ENCODE measurements around the gene NEK6. TPM values are rescaled to one million over a fixed set of nuclear protein-coding genes. Genes with fewer than 3 reads are reported as not detected.
A peak's percentile ranks its signal among the peaks of the same experiment; 100 is the strongest.

Gene NEK6
- polyA plus RNA-seq, 2 donors = 1.7 to 2.3 TPM

DNA sequence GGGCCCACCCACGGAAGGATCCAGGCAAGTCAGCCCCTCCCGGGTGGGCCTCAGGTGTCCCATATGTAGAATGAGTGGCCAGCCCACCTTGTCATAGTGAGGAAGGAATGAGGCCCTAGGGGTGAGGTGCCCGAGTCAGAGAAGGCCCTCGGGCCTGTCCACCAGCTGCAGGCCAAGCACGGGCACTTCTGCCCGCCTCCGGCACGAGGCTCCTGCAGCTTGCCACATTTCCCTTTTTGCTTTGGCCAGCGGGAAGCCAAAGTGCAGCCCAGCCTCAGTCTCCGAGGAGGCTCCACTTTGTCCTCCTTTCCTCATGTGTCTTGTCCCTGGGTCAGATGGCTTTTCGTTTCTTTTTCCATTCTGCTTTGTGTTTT lies 84.6 kb downstream of the NEK6 start:
- no peak overlapping the region for H3K27ac ChIP-seq (ENCODE audit: low read depth in 2 of 2, low read length in 1 of 2)
- H3K36me3 ChIP-seq (ENCODE audit: control insufficient read depth in 2 of 2, insufficient read depth in 2 of 2, low read length in 1 of 2) = peaks cover 0 to 7% of the 10 kb centered on the region in 2 donors
- no peaks in the 10 kb centered on the region for H3K27me3 ChIP-seq (ENCODE audit: control insufficient read depth in 1 of 2, insufficient read depth in 2 of 2, low read length in 2 of 2)
- H3K9me3 ChIP-seq (ENCODE audit: control insufficient read depth in 2 of 2, insufficient read depth in 1 of 2, low read depth in 1 of 2, low read length in 1 of 2) = no peaks in the 10 kb centered on the region
- no peak overlapping the region for H3K4me3 ChIP-seq (ENCODE audit: low read depth in 1 of 2, low read length in 2 of 2)
- H3K4me1 ChIP-seq (ENCODE audit: control insufficient read depth in 2 of 2, insufficient read depth in 2 of 2, low read length in 1 of 2) = peaks cover 2 to 6% of the 10 kb centered on the region in 2 donors
- 76 to 84% methylated on average over 11 of the region's 11 CpGs for WGBS, 2 donors

DNA sequence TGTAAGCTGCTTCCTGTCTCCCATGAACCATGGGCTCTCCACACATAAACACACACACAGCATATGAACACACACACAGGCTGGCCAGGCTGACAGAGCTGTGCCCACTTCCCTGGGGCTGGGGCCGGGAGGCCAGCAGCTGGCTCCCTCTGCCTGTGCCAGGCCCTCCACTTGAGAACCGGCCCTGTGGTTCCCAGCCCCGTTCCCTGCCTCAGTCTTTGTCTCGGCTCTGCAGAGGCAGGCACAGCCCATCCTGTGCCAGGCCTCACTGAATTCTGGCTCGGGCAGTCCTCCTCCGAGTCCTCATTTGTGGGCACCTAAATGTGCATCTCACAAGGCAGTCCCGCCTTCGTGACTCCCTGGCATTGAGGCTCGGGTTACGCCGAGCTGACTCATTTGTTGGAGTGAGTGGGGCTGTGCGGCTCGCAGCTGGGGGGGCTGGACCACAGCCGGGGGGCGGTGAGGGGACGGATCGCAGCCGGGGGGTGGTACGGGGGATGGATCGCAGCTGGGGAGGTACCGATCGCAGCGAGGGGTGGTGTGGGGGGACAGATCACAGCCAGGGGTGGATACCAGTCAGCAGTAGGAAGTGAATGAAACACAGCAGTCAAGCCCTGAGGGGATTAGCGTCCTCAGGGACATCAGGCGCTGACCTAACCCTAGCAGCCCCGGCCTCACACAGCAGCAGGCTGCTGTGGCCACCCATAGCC lies 85.2 kb downstream of the NEK6 start:
- Histone ChIP-seq H3K27ac (ENCODE audit: low read depth in 2 of 2, low read length in 1 of 2) (peak overlapping the region; percentile 48 to 67), H3K36me3 (ENCODE audit: control insufficient read depth in 2 of 2, insufficient read depth in 2 of 2, low read length in 1 of 2) (peaks cover 0 to 13% of the 10 kb centered on the region in 2 donors), H3K27me3 (ENCODE audit: control insufficient read depth in 1 of 2, insufficient read depth in 2 of 2, low read length in 2 of 2) (no peaks in the 10 kb centered on the region)

DNA sequence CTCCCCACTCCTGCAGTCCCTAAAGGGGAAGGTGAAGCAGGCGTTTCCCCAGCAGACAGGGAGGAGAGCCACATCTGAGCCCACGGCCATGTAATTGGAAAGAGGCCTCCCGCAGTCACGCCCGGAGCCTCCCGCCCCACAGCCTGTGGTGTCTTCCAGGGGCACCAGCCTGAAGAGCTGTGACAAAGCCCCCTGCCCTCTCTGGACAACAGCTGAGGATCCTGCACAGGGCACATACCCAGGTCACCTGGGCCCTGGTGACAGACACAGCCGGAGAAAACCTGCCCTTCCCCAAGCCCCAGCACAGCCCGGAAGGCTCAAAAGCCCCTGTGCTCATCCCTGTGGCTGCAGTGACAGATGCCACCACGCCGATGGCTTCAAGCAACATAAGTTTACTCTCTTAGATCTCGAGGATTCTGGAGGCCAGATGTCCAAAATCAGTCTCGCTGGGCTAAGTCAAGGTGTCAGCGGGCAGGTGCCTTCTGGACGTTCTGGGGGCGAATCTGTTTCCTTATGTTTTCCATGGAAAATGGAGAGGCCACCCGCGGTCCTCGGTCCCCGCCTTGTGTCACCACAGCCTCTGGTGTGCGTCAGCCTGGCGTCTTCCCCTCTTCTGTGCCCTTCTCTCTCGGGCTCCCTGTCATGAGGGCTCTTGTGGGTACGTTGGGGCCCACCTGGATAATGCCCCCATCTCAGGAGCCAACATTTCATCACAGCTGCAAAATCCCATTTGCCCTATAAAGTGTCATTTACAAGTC lies 86.0 kb downstream of the NEK6 start:
- H3K4me3 ChIP-seq (ENCODE audit: low read depth in 1 of 2, low read length in 2 of 2) = no peak overlapping the region
- peaks cover 0 to 16% of the 10 kb centered on the region in 2 donors for H3K36me3 ChIP-seq (ENCODE audit: control insufficient read depth in 2 of 2, insufficient read depth in 2 of 2, low read length in 1 of 2)
- peaks cover 2 to 6% of the 10 kb centered on the region in 2 donors for H3K4me1 ChIP-seq (ENCODE audit: control insufficient read depth in 2 of 2, insufficient read depth in 2 of 2, low read length in 1 of 2)
- H3K27me3 ChIP-seq (ENCODE audit: control insufficient read depth in 1 of 2, insufficient read depth in 2 of 2, low read length in 2 of 2) = no peaks in the 10 kb centered on the region
- H3K9me3 ChIP-seq (ENCODE audit: control insufficient read depth in 2 of 2, insufficient read depth in 1 of 2, low read depth in 1 of 2, low read length in 1 of 2) = no peaks in the 10 kb centered on the region
- 77% methylated on average over 23 of the region's 23 CpGs for WGBS, 2 donors
- H3K27ac ChIP-seq (ENCODE audit: low read depth in 2 of 2, low read length in 1 of 2) = peak overlapping the region; percentile 34 to 38

More for the DNA sequence above, 85.2 kb downstream of the NEK6 start:
- no peaks in the 10 kb centered on the region for H3K9me3 ChIP-seq (ENCODE audit: control insufficient read depth in 2 of 2, insufficient read depth in 1 of 2, low read depth in 1 of 2, low read length in 1 of 2)
- WGBS, 2 donors = 24 to 58% methylated on average over 24 to 26 of the region's 26 CpGs
- no peak overlapping the region for H3K4me3 ChIP-seq (ENCODE audit: low read depth in 1 of 2, low read length in 2 of 2)
- peaks cover 2 to 6% of the 10 kb centered on the region in 2 donors for H3K4me1 ChIP-seq (ENCODE audit: control insufficient read depth in 2 of 2, insufficient read depth in 2 of 2, low read length in 1 of 2)

DNA sequence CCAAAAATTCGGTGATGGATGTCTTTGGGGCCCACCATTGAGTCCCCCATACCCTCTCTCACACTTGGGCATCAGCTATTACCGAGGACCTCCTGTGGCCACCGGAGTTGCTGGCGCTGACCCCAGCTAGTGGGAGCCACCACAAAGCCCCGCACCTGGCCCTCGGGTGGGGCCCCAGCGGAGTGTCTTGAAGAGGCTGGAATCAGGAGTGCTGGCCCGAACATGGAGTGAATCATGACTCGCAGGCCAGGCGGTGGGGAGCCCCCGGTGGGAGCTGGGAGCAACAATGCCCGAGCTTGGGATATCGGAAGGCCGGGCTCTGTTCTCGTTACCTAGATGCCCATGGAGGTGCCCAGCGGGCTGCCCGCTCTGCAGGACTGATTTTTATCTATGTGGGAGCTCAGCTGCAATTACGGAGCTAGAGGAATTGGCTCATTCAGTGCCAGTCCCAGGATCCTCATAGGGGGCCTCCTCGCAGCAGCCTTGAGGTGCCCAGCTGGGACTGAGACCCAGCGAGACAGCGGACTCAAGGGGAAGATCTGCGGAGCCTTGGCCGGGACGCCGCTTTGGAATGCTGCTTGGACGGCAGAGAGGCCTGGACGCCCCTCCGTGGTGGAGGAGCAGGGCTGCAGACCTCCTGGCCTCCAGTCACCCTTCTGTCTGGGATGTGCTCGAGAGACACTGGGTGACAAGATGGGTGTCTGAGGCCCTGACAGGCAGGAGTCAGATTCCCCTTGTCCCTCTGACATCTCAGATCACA lies 86.7 kb downstream of the NEK6 start:
- H3K9me3 ChIP-seq (ENCODE audit: control insufficient read depth in 2 of 2, insufficient read depth in 1 of 2, low read depth in 1 of 2, low read length in 1 of 2) = no peaks in the 10 kb centered on the region
- no peak overlapping the region for H3K27ac ChIP-seq (ENCODE audit: low read depth in 2 of 2, low read length in 1 of 2)
- no peak overlapping the region for H3K4me3 ChIP-seq (ENCODE audit: low read depth in 1 of 2, low read length in 2 of 2)
- WGBS, 2 donors = 86 to 87% methylated on average over 29 of the region's 29 CpGs
- H3K36me3 ChIP-seq (ENCODE audit: control insufficient read depth in 2 of 2, insufficient read depth in 2 of 2, low read length in 1 of 2) = peaks cover 0 to 22% of the 10 kb centered on the region in 2 donors
- H3K4me1 ChIP-seq (ENCODE audit: control insufficient read depth in 2 of 2, insufficient read depth in 2 of 2, low read length in 1 of 2) = peaks cover 2 to 6% of the 10 kb centered on the region in 2 donors
- H3K27me3 ChIP-seq (ENCODE audit: control insufficient read depth in 1 of 2, insufficient read depth in 2 of 2, low read length in 2 of 2) = no peaks in the 10 kb centered on the region

DNA sequence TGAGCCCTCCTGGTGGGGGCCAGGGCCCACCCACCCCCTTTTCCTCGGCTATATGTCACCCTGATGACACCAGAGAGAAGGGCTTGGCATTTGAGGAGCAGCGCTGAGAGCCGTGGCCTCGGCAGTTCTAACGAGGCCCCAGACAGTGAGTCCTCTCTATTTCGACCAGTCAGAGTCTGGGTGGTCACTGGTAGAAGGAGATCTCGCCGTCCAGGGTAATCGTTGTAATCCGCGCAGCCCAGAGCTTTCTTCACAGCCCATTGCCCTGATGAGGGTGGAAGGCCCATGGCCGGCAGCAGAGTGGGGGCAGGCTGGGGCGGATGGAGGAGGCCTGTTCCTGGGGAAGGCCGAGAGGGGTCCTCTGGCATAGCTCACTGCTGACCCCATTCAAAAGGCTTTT lies 87.3 kb downstream of the NEK6 start:
- H3K4me3 ChIP-seq (ENCODE audit: low read depth in 1 of 2, low read length in 2 of 2) = no peak overlapping the region
- 86 to 88% methylated on average over 14 of the region's 14 CpGs for WGBS, 2 donors
- H3K36me3 ChIP-seq (ENCODE audit: control insufficient read depth in 2 of 2, insufficient read depth in 2 of 2, low read length in 1 of 2) = peaks cover 0 to 27% of the 10 kb centered on the region in 2 donors
- no peaks in the 10 kb centered on the region for H3K27me3 ChIP-seq (ENCODE audit: control insufficient read depth in 1 of 2, insufficient read depth in 2 of 2, low read length in 2 of 2)
- H3K9me3 ChIP-seq (ENCODE audit: control insufficient read depth in 2 of 2, insufficient read depth in 1 of 2, low read depth in 1 of 2, low read length in 1 of 2) = no peaks in the 10 kb centered on the region
- H3K27ac ChIP-seq (ENCODE audit: low read depth in 2 of 2, low read length in 1 of 2) = no peak overlapping the region
- H3K4me1 ChIP-seq (ENCODE audit: control insufficient read depth in 2 of 2, insufficient read depth in 2 of 2, low read length in 1 of 2) = peaks cover 2 to 6% of the 10 kb centered on the region in 2 donors

DNA sequence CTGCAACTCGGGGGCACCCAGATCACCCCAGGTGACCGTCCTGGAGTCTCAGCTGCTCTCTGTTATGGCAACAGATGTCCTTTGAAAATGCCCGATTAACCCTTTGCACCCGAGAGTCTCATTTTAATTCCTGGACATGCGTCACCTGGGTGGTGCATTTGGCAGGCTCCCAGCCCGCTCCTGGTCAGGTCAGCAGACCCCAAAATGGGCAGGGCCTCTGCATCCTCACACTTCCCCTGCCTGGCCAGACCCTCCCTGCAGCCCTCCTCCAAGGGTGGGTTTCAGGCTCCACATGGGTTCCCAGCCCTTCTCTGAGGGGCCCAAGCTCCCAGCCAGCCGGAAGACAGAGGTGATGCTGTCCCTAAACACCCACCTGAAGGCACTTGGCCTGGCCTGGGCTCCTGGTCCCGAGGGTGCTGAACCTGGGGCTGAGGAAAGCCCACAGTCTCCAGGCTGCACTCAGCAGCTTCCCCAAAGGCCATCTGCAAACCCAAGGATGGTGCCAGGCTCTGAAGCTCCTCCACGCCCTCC lies 88.1 kb downstream of the NEK6 start:
- H3K27ac ChIP-seq (ENCODE audit: low read depth in 2 of 2, low read length in 1 of 2) = no peak overlapping the region
- H3K4me1 ChIP-seq (ENCODE audit: control insufficient read depth in 2 of 2, insufficient read depth in 2 of 2, low read length in 1 of 2) = peaks cover 2 to 6% of the 10 kb centered on the region in 2 donors
- no peak overlapping the region for H3K4me3 ChIP-seq (ENCODE audit: low read depth in 1 of 2, low read length in 2 of 2)
- no peaks in the 10 kb centered on the region for H3K27me3 ChIP-seq (ENCODE audit: control insufficient read depth in 1 of 2, insufficient read depth in 2 of 2, low read length in 2 of 2)
- H3K36me3 ChIP-seq (ENCODE audit: control insufficient read depth in 2 of 2, insufficient read depth in 2 of 2, low read length in 1 of 2) = peaks cover 0 to 31% of the 10 kb centered on the region in 2 donors
- no peaks in the 10 kb centered on the region for H3K9me3 ChIP-seq (ENCODE audit: control insufficient read depth in 2 of 2, insufficient read depth in 1 of 2, low read depth in 1 of 2, low read length in 1 of 2)
- 77 to 81% methylated on average over 9 of the region's 9 CpGs for whole genome bisulfite sequencing, 2 donors

DNA sequence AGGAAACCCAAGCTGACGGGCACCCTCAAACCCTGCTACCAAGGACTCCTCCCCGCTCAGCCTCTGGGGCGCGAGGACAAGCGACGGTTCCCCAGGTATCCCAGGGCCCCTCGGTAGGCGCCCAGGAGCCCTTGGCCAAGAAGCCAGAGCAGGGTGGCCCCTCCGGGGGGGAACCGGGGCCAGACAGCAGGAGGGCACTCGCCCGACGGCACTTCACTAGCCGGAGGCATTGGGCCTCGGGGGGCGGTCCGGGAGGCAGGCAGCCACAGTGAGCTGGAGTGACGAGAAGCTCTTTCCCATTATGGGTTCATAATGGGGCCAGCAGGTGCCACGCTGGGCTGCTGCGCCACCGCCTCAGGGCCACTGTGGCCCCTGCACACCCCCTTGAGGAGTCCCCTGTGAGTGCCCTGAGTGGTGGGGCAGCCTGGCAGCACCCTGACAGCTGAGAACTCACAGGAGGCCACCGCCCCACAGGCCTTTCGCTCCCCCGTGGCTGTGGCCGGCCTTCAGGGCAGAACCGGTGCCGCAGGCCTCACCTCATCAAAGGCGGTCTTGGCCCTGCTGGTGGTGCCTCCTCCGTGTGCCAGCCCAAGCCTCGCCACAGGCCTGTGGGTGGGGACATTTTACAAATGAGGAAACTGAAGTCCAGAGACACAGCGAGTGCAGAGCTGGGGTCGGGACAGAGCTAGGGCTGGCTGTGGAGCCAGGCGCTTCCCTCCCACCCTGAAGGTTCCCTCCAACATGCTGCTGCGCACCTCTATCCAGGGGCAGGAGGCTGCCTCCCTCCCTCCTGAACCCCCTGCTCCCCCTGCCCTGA lies 88.8 kb downstream of the NEK6 start:
- H3K4me3 ChIP-seq (ENCODE audit: low read depth in 1 of 2, low read length in 2 of 2) = no peak overlapping the region
- no peaks in the 10 kb centered on the region for H3K27me3 ChIP-seq (ENCODE audit: control insufficient read depth in 1 of 2, insufficient read depth in 2 of 2, low read length in 2 of 2)
- no peak overlapping the region for H3K27ac ChIP-seq (ENCODE audit: low read depth in 2 of 2, low read length in 1 of 2)
- peaks cover 5 to 33% of the 10 kb centered on the region in 2 donors for H3K36me3 ChIP-seq (ENCODE audit: control insufficient read depth in 2 of 2, insufficient read depth in 2 of 2, low read length in 1 of 2)
- peaks cover 2 to 6% of the 10 kb centered on the region in 2 donors for H3K4me1 ChIP-seq (ENCODE audit: control insufficient read depth in 2 of 2, insufficient read depth in 2 of 2, low read length in 1 of 2)
- 87 to 90% methylated on average over 34 of the region's 34 CpGs for WGBS, 2 donors
- no peaks in the 10 kb centered on the region for H3K9me3 ChIP-seq (ENCODE audit: control insufficient read depth in 2 of 2, insufficient read depth in 1 of 2, low read depth in 1 of 2, low read length in 1 of 2)

DNA sequence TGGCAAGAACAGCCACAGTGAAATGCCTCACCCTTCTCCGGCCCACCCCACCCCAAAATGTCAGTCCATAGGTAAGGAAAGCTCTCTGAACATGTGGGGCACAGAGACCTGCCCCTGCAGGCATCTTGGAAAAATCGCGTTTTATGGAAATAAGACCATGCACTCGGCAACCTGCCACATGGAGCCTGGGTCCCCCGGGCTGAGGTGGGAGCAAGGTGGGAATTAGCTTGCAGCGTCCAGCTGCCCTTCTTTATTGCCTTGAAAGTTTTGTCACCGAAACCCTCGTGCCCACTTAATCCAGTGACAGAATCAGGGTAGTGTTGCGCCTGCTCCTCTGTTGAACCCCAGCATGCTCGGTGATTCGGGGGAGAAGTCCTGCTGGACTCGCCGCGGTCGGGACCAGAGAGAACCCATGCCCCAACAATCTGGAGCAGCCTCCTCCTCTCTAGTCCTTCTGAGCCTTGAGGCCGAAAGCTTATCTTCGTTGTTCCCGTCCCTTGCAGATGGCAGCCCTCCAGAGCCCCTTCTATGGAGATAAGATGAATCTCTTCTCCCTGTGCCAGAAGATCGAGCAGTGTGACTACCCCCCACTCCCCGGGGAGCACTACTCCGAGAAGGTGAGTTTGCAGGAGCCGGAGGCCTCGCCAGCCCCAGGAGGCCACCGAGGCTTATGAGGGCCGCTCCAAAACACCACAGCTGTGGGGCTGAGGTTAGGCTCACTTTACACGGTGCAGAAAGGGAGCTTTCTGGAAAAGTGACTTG lies 89.6 kb downstream of the NEK6 start:
- Histone ChIP-seq H3K4me1 (ENCODE audit: control insufficient read depth in 2 of 2, insufficient read depth in 2 of 2, low read length in 1 of 2) (peaks cover 2 to 6% of the 10 kb centered on the region in 2 donors), H3K27ac (ENCODE audit: low read depth in 2 of 2, low read length in 1 of 2) (no peak overlapping the region), H3K9me3 (ENCODE audit: control insufficient read depth in 2 of 2, insufficient read depth in 1 of 2, low read depth in 1 of 2, low read length in 1 of 2) (no peaks in the 10 kb centered on the region), H3K4me3 (ENCODE audit: low read depth in 1 of 2, low read length in 2 of 2) (no peak overlapping the region), H3K27me3 (ENCODE audit: control insufficient read depth in 1 of 2, insufficient read depth in 2 of 2, low read length in 2 of 2) (no peaks in the 10 kb centered on the region), H3K36me3 (ENCODE audit: control insufficient read depth in 2 of 2, insufficient read depth in 2 of 2, low read length in 1 of 2) (peaks cover 5 to 33% of the 10 kb centered on the region in 2 donors)
- 87 to 89% methylated on average over 26 of the region's 26 CpGs for WGBS, 2 donors

All from esophagus (tissue), 2 donors.